Measurements from ENCODE around the gene CABLES2.

Gene CABLES2

GRCh38 chr20:62403331-62403730, 3.8 kb downstream of the CABLES2 start:
- no peak for DNase-seq

GRCh38 chr20:62402456-62403150, 4.5 kb downstream of the CABLES2 start:
- no peak for DNase-seq

- DNase-seq, result no peak
Observed at GRCh38 chr20:62401331-62401779, 5.7 kb downstream of the CABLES2 start.

GRCh38 chr20:62400541-62400940, 6.5 kb downstream of the CABLES2 start:
- DNase-seq, result no peak

- no peak for DNase-seq
Observed at GRCh38 chr20:62400021-62400420, 7.1 kb downstream of the CABLES2 start.

GRCh38 chr20:62398120-62398821, 8.8 kb downstream of the CABLES2 start:
- DNase-seq, result no peak

- DNase-seq, result no peak
Observed at GRCh38 chr20:62396367-62397239, 10.5 kb downstream of the CABLES2 start.

- DNase-seq, result no peak
Observed at GRCh38 chr20:62395311-62396242, 11.5 kb downstream of the CABLES2 start.

- no peak for DNase-seq
Observed at GRCh38 chr20:62394248-62395245, 12.5 kb downstream of the CABLES2 start.

- DNase-seq, result no peak
Observed at GRCh38 chr20:62393830-62394229, 13.3 kb downstream of the CABLES2 start.

GRCh38 chr20:62393335-62393665, 13.8 kb downstream of the CABLES2 start:
- DNase-seq, result no peak

GRCh38 chr20:62392621-62393334, 14.3 kb downstream of the CABLES2 start:
- no peak for DNase-seq

GRCh38 chr20:62392077-62392418, 15.0 kb downstream of the CABLES2 start:
- no peak for DNase-seq

GRCh38 chr20:62391165-62392076, 15.7 kb downstream of the CABLES2 start:
- DNase-seq, result no peak

GRCh38 chr20:62390317-62391164, 16.5 kb downstream of the CABLES2 start:
- no peak for DNase-seq

- DNase-seq, result no peak
Observed at GRCh38 chr20:62389601-62390087, 17.4 kb downstream of the CABLES2 start.

- DNase-seq, result no peak
Observed at GRCh38 chr20:62388839-62389600, 18.1 kb downstream of the CABLES2 start.
